OCI-LY7 (cell line): Measurements from ENCODE around the gene TMEM190.

Experiments used
- EZH2phosphoT487 ChIP-seq: fragments of 200-600 bp; sonication (generic); IDR thresholded peaks from 2 replicates; pipeline ENCODE4 v1.6.1; 2018; ENCODE audit warnings: low read depth, borderline replicate concordance, mild to moderate bottlenecking, mixed run types, antibody characterized with exemption, low read length, moderate library complexity, mixed read lengths
- TF ChIP-seq, protein P1 (sequence below): fragments of 200-600 bp; sonication (generic); conservative IDR thresholded peaks from 2 replicates; pipeline ENCODE4 v1.5.1; 2014; ENCODE audit warnings: mild to moderate bottlenecking, antibody characterized with exemption, low read length, moderate library complexity, mixed read lengths

GRCh38 chr19:55391702-55392615 lies 15.3 kb downstream of the TMEM190 start:
- TF ChIP-seq, protein P1, sequence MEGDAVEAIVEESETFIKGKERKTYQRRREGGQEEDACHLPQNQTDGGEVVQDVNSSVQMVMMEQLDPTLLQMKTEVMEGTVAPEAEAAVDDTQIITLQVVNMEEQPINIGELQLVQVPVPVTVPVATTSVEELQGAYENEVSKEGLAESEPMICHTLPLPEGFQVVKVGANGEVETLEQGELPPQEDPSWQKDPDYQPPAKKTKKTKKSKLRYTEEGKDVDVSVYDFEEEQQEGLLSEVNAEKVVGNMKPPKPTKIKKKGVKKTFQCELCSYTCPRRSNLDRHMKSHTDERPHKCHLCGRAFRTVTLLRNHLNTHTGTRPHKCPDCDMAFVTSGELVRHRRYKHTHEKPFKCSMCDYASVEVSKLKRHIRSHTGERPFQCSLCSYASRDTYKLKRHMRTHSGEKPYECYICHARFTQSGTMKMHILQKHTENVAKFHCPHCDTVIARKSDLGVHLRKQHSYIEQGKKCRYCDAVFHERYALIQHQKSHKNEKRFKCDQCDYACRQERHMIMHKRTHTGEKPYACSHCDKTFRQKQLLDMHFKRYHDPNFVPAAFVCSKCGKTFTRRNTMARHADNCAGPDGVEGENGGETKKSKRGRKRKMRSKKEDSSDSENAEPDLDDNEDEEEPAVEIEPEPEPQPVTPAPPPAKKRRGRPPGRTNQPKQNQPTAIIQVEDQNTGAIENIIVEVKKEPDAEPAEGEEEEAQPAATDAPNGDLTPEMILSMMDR = no peak
- TF ChIP-seq EZH2phosphoT487 = no peak
